Stimulated activated CD8-positive, alpha-beta memory T cell treated with anti-CD3 and anti-CD28 coated beads, Interleukin-12 subunit alpha, Interleukin-12 subunit beta, amount 100 ng/mL, for 1 hour (primary cell): ENCODE measurements around the gene KLHL24.
"Not testable (repeated sequence)": the region's sequence is repeated elsewhere in the genome, so short reads cannot be mapped to it uniquely, and the experiment has no call there.

Experiments
- DNase-seq: peaks from one replicate; pipeline ENCODE4 v3.0.0-alpha.2; 2020; ENCODE audit warnings: low read depth

The KLHL24 gene

DNA sequence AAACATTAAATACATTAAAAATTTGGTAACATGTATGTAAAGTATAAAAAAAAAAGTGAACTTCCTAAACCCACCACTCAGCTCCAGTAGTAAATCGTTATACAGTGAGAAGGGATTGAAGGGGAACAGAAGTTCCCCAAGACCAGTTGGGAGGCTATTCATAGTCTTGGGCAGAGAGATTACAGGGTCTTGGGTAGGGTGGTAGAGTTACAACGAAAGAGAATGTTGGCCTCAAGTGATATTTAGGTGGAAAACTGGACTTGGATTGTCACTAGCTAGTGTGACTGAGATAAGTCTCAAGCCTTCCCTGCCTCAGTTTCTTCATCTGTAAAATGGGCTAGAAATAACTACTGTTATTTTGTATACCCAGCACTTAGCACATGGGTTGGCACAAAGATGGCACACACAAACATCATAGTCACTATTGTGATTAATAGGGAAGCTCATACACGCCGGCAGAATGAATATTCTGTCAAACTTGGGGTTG, 61.7 kb downstream of the KLHL24 start:
- no peak for DNase-seq

DNA sequence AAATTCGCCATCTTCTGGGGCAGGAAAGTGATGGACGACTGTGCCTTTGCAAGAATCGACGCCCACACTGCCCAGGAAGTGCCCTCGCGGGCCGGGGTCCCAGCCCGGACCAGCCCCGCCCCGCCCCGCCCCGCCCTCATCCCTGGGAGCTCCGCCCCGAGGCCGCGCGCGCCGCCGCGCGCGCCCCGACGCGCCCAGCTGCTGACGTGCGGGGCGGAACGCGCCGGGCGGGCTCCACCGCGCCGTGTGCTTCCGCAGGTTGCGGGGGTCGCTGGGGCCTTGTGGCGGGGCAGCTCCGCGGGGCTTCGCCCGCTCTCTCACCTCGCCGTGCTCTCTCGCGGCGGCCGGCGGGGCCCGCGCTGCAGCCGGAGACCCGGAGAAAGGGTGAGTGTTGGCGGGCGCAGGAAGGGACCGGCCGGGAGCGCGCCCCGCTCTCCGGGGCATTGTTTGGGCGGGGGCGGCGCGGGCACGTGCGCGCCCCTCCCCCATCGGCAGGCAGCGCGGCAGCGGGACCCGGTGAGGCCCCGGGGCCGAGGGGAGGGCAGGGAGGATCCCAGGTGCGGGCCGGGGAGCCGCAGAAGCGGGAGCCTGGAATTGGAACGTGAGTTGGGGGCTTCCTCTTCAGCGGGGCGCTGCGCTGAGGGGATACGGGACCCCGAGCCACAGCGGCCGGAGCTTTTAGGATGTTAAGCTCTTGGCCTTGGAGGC, 62.3 kb downstream of the KLHL24 start, which contains the start of gene YEATS2:
Gene YEATS2, plus strand, starts transcription at position 188 of the 708 bp plus-strand sequence. CDS start 17,366 bp downstream, outside the sequence.
- peak; percentile 32 for DNase-seq

DNA sequence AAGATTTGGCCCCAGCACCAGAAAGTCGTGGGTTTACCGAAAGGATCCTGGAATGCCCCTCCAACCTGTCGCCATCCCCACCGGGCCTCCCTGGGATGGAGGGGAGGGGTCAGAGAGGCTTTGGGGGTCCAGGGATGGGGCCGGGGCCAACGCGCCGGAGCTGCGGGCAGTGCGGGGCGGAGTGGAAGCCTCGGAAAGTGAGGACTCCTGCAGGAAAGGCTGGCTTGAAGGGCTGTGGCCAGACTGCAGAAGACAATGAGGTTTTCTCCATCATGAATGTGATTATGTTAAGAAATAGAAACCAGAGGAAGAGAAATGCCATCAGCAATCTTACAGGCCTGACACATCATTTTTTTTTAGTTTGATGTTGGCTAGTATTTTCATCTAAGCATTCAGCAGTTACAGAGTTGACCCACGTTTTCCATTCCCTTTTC, 62.9 kb downstream of the KLHL24 start:
- no peak for DNase-seq

DNA sequence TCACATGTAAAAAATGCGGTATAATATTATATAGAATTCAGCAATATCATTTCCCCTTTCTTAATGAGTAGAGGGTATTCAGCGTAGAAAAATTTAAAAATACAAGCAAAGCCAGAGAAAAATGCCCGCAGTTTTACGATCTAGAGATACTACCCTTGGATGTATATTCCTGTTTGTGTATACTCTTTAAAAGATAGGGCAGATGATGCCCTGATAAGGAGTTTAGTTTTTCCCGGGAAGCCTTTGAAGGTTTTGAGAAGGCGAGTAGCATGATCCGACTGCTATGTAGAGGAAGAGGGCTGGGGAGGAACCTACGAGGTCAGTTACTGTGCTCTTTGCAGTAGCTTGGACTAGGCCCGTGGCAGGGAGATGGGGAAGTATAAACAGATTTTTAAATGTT, 63.3 kb downstream of the KLHL24 start:
- DNase-seq, result no peak

DNA sequence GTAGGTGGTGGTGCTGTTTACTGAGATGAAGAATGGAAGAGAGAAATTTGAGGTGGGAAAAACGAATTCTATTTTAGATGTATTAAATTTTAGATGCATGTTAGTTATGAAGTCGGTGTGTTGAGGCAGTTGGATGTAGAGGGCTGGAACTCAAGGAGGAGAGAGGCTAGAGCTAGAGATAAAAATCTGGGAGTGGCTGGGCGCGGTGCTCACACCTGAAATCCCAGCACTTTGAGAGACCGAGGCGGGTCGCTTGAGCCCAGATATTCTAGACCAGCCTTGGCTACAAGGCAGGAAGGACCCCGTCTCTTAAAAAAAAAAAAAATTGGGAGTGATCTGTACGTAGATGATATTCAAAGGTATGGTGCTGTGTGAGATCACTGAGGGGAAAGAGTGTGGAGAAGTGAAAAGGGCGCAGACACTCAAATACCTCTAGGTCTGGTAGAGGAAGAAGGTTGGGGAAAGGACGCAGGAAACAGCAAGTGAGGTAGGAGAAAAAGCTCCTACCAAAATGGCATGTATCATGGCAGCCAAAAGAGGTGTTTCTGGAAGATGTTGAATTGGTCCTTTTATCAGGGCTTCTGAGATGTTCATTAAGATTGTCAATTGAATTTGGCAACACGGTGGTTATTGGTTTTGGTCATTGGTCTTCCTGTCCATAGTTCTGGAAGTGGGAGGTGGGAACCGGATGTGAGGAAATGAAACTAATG, 64.0 kb downstream of the KLHL24 start:
- DNase-seq, result no peak

DNA sequence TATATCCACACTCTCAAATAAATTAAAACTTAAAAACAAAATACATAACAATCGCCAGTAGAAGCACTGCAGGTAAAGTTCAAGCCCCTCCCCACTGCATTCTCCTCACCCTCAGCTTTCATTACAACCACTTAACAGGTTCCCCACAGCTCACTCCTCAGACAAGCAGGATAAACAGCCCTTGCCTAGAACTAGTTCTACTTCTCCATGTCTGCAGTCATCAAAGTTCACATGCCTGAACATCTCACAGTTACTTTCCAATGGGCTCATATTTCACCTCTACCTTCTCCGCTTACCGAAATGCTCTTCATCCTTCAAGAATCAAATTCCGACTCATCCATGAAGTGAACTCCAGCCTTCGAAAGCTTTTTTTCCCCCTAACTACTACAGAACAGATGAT, 66.3 kb downstream of the KLHL24 start:
- DNase-seq, result no peak

DNA sequence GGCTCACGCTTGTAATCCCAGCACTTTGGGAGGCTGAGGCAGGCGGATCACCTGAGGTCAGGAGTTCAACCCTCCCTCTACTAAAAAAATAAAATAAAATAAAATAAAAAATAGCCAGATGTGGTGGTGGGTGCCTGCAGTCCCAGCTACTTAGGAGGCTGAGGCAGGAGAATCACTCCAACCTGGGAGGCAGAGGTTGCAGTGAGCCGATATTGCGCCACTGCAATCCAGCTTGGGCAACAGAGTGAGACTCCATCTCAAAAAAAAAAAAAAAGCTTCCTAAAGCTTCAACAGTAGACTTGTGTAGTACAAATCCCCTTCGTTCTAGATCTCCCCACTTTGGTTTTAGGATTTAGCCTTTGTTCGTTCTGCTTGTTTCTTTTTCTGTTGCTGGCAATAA, 68.5 kb downstream of the KLHL24 start:
- not testable (repeated sequence) for DNase-seq

DNA sequence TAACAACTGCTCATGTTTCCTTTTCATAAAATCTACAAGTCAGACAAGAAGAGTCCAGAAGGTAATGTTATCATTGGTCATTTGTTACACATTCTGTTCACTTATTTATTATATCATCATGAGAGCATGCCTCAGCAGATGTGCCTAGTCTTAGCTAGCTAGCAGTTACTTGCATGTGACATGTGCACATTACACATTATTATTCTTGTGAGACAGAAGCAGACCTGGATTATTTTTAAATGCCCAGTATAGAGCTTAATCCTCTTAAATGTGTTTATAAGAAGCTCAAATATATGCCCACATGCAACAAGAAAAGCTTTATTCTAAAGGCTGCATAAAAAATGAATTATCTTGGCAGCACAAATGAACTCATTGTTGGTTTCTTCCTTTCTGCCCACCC, 74.8 kb downstream of the KLHL24 start:
- DNase-seq, result no peak

DNA sequence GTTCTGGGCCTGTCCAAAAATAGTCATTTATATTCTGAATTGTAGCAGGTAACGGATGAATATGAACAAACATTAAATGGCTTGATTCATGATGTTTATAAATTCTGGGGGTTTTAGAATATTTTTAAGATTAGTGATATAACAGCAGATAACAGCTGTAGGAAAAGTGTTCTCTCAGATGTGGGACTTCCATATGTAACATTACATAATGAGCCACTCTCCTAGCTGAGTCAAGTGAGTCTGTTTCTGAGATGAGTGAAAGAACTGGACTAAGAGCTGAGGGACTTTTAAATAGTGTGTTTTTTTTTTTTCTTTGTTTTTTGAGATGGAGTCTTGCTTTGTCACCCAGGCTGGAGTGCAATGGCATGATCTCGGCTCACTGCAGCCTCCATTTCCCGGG, 76.1 kb downstream of the KLHL24 start:
- DNase-seq, result no peak

DNA sequence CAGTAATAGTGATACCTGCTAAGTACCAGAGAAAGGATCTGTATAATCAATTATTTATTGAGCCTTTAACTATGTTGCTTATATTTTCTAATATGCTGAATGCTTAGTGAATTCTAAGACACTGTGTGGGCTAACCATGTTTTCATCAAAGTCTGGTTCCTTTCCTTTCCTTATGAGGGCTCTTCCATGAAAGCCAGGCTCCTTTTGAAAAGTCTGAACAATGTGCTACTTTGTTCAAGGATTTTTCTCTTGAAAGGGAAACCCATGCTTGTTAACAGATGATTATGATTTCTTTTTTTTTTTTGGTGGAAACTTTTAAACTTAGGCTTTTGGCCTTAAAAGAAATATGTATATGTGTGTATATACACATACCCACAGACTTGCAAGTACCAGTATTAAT, 79.2 kb downstream of the KLHL24 start:
- DNase-seq, result no peak

DNA sequence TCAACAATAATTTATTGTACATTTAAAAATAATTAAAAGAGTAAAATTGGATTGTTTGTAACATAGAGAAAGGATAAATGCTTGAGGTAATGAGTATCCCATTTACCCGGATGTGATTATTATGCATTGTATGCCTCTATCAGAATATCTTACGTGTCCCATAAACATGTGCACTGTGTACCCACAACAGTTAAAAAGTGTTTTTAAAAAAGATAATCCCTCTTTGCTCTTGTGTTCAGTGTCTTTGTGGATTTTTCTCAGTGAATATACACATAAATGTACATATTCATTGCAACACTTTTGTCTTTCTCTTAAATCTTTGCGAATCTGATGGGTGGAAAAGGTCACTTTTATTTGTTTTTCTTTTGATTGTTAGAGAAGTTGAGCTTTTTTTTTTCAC, 82.6 kb downstream of the KLHL24 start:
- DNase-seq, result no peak

DNA sequence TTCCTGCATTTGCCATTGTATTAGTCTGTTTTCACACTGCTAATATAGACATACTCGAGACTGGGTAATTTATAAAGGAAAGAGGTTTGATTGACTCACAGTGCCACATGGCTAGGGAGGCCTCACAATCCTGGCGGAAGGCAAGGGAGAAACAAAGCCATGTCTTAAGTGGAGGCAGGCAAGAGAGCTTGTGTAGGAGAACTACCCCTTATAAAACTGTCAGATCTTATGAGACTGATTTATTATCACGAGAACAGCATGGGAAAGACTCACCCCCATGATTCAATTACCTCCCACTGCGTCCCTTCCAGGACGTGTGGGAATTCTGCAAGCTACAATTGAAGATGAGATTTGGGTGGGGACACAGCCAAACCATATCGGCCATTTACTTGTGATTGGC, 90.0 kb downstream of the KLHL24 start:
- no peak for DNase-seq

DNA sequence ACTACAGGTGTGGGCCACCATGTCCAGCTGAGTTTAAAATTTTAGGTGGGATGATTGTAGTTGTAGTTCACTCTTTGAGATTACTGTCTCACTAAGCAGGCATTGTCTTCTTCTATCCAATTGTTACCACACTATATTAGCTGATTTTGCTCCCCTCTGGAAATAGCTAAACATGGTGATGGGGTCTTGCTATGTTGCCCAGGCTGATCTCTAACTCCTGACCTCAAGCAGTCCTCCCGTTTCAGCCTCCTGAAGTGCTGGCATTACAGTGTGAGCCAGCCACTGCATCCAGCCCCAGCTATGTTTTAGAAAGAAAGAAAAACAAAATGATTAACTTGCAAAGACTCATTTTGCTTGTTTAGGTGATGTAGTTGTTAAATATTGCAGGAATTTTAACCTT, 92.8 kb downstream of the KLHL24 start:
- DNase-seq, result no peak

DNA sequence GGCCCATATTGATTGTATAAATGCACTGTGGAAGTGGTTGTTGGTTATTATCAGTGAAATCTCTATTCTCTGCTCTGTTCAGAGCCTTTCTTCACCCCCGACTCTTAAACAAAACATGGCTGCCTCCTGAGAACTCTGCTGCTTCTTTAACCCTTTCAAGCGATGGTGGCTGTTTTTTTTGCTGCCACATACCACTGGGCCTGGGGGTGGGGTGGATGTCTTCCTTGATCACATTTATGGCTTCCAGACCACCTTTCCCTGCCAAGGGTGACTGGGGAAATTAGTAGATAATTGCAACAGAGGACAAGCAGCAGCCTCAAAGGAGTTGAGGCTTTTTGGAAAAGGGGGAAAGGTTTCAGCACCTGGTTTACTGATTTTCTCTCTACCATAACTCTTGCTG, 94.9 kb downstream of the KLHL24 start:
- DNase-seq, result no peak

DNA sequence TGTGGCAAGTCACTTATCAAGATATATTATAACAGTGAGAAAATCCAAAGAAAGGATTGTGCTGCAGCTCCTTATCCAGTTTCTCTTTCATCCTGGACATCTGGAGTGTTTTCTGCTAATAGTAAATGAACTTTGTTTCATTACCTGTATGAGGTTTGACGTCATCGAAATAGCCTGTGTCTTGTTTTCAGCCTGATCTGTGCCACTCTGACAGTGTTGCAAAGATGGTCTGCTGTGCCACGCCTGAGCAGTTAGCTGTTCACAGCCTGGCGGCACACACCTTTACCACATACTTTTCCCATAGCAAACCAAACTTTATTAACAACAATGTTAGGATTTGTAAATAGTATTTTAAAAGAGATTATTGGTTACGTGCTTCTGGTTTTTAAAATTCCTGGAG, 96.2 kb downstream of the KLHL24 start:
- DNase-seq, result no peak

DNA sequence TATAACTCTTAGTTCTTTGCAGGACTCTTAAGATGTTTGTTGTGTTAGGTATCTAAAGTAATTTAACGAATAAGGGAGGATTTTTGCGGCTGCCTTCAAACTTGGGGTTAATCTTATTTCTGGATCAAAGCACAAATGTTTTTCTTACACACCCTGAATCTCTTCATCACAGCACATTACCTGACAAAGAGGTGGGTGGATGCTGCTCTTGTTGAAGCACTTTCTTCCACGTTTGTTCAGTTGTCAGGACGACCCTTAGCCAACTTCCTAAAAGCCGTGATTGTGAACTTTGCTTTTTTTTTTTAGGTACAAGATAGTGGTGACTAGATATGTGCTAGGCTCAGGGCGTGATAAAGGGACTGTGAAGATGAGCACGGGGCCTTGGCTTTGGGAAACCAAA, 98.1 kb downstream of the KLHL24 start:
- DNase-seq, result no peak
